IMR-90 (cell line): Measurements from ENCODE around the gene SLC44A1. TPM values are rescaled to one million over a fixed set of nuclear protein-coding genes. Genes with fewer than 3 reads are reported as not detected.

Source experiments
- ATAC-seq: fragments of 200-7000 bp; cut with Tn5 transposase; 2 replicates; pipeline ENCODE4 v1.9.1; 2020; ENCODE audit warnings: low read depth, mild to moderate bottlenecking, moderate library complexity
- BruUV-seq: library from RNA; stranded (reverse); fragments of 400-500 nt; replicated peaks from 2 replicates; lab custom pipeline; 2021; lab: Mats Ljungman, UMichigan
- CTCF ChIA-PET: fragments of 300-600 bp; formaldehyde crosslinking; extraction: SDS; loops from one replicate; lab custom pipeline; 2021; ENCODE audit warnings: antibody characterized with exemption; lab: Yijun Ruan, JAX
- POLR2A ChIA-PET: fragments of 300-600 bp; sonication (Branson Sonifier 250); formaldehyde crosslinking; loops from one replicate; lab custom pipeline; 2022; ENCODE audit warnings: antibody characterized with exemption; ENCODE audit not compliant: unreplicated experiment; lab: Charles Lee
- DNase-seq: peaks from one replicate; pipeline ENCODE4 v3.0.0; 2013
- H2AFZ ChIP-seq: replicated peaks from 2 replicates; pipeline ENCODE3; 2013; ENCODE audit warnings: low read length, mild to moderate bottlenecking; ENCODE audit not compliant: poor library complexity
- H2AK5ac ChIP-seq: 2 replicates; pipeline ENCODE4 v1.6.1; 2013; ENCODE audit warnings: low read depth, low read length, inconsistent platforms
- H2AK9ac ChIP-seq: replicated peaks from 2 replicates; pipeline ENCODE3; 2013; ENCODE audit warnings: mild to moderate bottlenecking, low read depth, low read length, moderate library complexity; ENCODE audit not compliant: poor library complexity
- H2BK120ac ChIP-seq: 2 replicates; pipeline ENCODE4 v1.6.1; 2013; ENCODE audit warnings: low read depth, low read length, inconsistent platforms
- H2BK15ac ChIP-seq: 3 replicates; pipeline ENCODE4 v1.6.1; 2013; ENCODE audit warnings: low read depth, low read length, inconsistent platforms
- H2BK20ac ChIP-seq: 2 replicates; pipeline ENCODE4 v1.6.1; 2013; ENCODE audit warnings: low read depth, mild to moderate bottlenecking, inconsistent platforms, low read length, moderate library complexity
- H2BK5ac ChIP-seq: 2 replicates; pipeline ENCODE4 v1.6.1; 2013; ENCODE audit warnings: mild to moderate bottlenecking, low read depth, low read length, inconsistent platforms; ENCODE audit not compliant: poor library complexity, severe bottlenecking
- H3K14ac ChIP-seq: replicated peaks from 2 replicates; pipeline ENCODE4 v1.6.1; 2013; ENCODE audit warnings: low read depth, low read length, inconsistent platforms
- H3K18ac ChIP-seq: 2 replicates; pipeline ENCODE4 v1.6.1; 2013; ENCODE audit warnings: low read depth, low read length, control low read depth
- H3K23ac ChIP-seq: 2 replicates; pipeline ENCODE4 v1.6.1; 2013; ENCODE audit warnings: low read depth, low read length, inconsistent platforms
- H3K27ac ChIP-seq: 2 replicates; pipeline ENCODE4 v1.5.1; 2013; ENCODE audit warnings: mild to moderate bottlenecking, control low read depth, low read length; ENCODE audit not compliant: insufficient read depth
- H3K27me3 ChIP-seq: 2 replicates; pipeline ENCODE4 v1.6.1; 2013; ENCODE audit warnings: low read length; ENCODE audit not compliant: control insufficient read depth, insufficient read depth
- H3K36me3 ChIP-seq: 2 replicates; pipeline ENCODE4 v1.6.1; 2013; ENCODE audit warnings: low read length, mixed read lengths; ENCODE audit not compliant: control insufficient read depth, insufficient read depth
- H3K4ac ChIP-seq: 2 replicates; pipeline ENCODE4 v1.6.1; 2013; ENCODE audit warnings: low read depth, low read length, inconsistent platforms
- H3K4me1 ChIP-seq: 2 replicates; pipeline ENCODE4 v1.6.1; 2013; ENCODE audit warnings: low read length, mixed read lengths; ENCODE audit not compliant: control insufficient read depth, insufficient read depth
- H3K4me2 ChIP-seq: 2 replicates; pipeline ENCODE4 v1.6.1; 2013; ENCODE audit warnings: low read depth, mild to moderate bottlenecking, control low read depth, low read length, moderate library complexity
- H3K4me3 ChIP-seq: 2 replicates; pipeline ENCODE4 v1.5.1; 2013; ENCODE audit warnings: low read depth, mild to moderate bottlenecking, control low read depth, low read length, moderate library complexity; ENCODE audit not compliant: insufficient read depth
- H3K56ac ChIP-seq: 2 replicates; pipeline ENCODE4 v1.6.1; 2013; ENCODE audit warnings: low read length, inconsistent platforms; ENCODE audit not compliant: insufficient read depth; ENCODE audit errors: extremely low read depth
- H3K79me1 ChIP-seq, 2 experiments: 2 replicates each; pipeline ENCODE4 v1.6.1; 2013; ENCODE audit warnings: low read length in 2 of 2, inconsistent platforms in 1 of 2, low read depth in 1 of 2
- H3K9ac ChIP-seq: 2 replicates; pipeline ENCODE4 v1.6.1; 2013; ENCODE audit warnings: low read depth, low read length, control low read depth
- H3K9me1 ChIP-seq: 2 replicates; pipeline ENCODE4 v1.6.1; 2013; ENCODE audit warnings: low read length, inconsistent platforms; ENCODE audit not compliant: insufficient read depth
- H3K9me3 ChIP-seq: 2 replicates; pipeline ENCODE4 v1.6.1; 2013; ENCODE audit warnings: low read length; ENCODE audit not compliant: control insufficient read depth, insufficient read depth
- H4K20me1 ChIP-seq: 2 replicates; pipeline ENCODE4 v1.6.1; 2013; ENCODE audit warnings: low read length, inconsistent platforms; ENCODE audit not compliant: insufficient read depth
- H4K5ac ChIP-seq: 2 replicates; pipeline ENCODE4 v1.6.1; 2013; ENCODE audit warnings: mild to moderate bottlenecking, low read depth, low read length, control low read depth
- H4K8ac ChIP-seq, 2 experiments: 2 replicates each; pipeline ENCODE4 v1.6.1; 2013; ENCODE audit warnings: low read depth in 2 of 2, low read length in 2 of 2, control low read depth in 1 of 2, inconsistent platforms in 1 of 2
- H4K91ac ChIP-seq: 2 replicates; pipeline ENCODE4 v1.6.1; 2013; ENCODE audit warnings: low read depth, low read length, inconsistent platforms; ENCODE audit not compliant: insufficient read depth
- CHD1 ChIP-seq: IDR thresholded peaks from 2 replicates; pipeline ENCODE4 v1.6.1; 2012; ENCODE audit warnings: low read depth, low read length, improper control_type of control experiment
- MAZ ChIP-seq: IDR thresholded peaks from 2 replicates; pipeline ENCODE4 v1.6.1; 2012; ENCODE audit warnings: low read depth, mild to moderate bottlenecking, low read length, improper control_type of control experiment, moderate library complexity, borderline replicate concordance
- MXI1 ChIP-seq: IDR thresholded peaks from 2 replicates; pipeline ENCODE4 v1.6.1; 2012; ENCODE audit warnings: low read depth, mild to moderate bottlenecking, low read length, moderate library complexity, borderline replicate concordance
- POLR2A ChIP-seq: IDR thresholded peaks from 2 replicates; pipeline ENCODE4 v1.6.1; 2012; ENCODE audit warnings: mild to moderate bottlenecking, low read depth, low read length
- RFX5 ChIP-seq: IDR thresholded peaks from 2 replicates; pipeline ENCODE4 v1.8.0; 2012; ENCODE audit warnings: low read depth, mild to moderate bottlenecking, low read length, moderate library complexity
- SMC3 ChIP-seq: fragments of 150-350 bp; IDR thresholded peaks from 2 replicates; pipeline ENCODE4 v1.6.1; 2016; ENCODE audit warnings: low read depth, mild to moderate bottlenecking, antibody characterized with exemption, low read length, moderate library complexity
- WGBS, 2 experiments: methylation state at CpG; one replicate each; pipeline versions ENCODE4 v1.1.5 to v1.1.7; 2013; ENCODE audit warnings: missing lambda C conversion rate in 2 of 2; ENCODE audit not compliant: insufficient read length in 1 of 2; ENCODE audit errors: extremely low coverage in 2 of 2; 5-methylcytosine and 5-hydroxymethylcytosine counted together
- dilution Hi-C: fragments of 300-500 bp; cut with HindIII; formaldehyde crosslinking; loops from one replicate; pipeline ENCODE4 v1.14.3; 2018; ENCODE audit warnings: low sequenced_read_pairs; ENCODE audit not compliant: unreplicated experiment
- in situ Hi-C: fragments of 300-500 bp; cut with MboI; formaldehyde crosslinking; loops from 3 replicates; pipeline ENCODE4 v1.14.3; 2019; ENCODE audit warnings: low sequenced_read_pairs, inconsistent platforms, mixed read lengths
- intact Hi-C: fragments of 100-400 bp; cut with micrococcal nuclease; formaldehyde crosslinking; loops from 2 replicates; pipeline ENCODE4 v1.10.0; 2022
- polyA plus RNA-seq, 3 experiments: library from polyadenylated mRNA; depleted of rRNA; stranded (reverse); fragments of >200 nt; gene quantifications; 2 replicates each; pipeline ENCODE4 v1.2.3, GENCODE V29; 2012; ENCODE audit warnings: low replicate concordance in 1 of 3
- total RNA-seq: library from RNA; depleted of rRNA; stranded (reverse); fragments of >200 nt; gene quantifications from 2 replicates; pipeline ENCODE4 v1.2.3, GENCODE V29; 2012
- TF ChIP-seq, protein P1 (sequence below): conservative IDR thresholded peaks from 2 replicates; pipeline ENCODE4 v1.5.1; 2012; ENCODE audit warnings: mild to moderate bottlenecking, low read depth, low read length, improper control_type of control experiment
- TF ChIP-seq, protein P2 (sequence below): fragments of 150-350 bp; IDR thresholded peaks from 2 replicates; pipeline ENCODE4 v1.6.1; 2016; ENCODE audit warnings: low read depth, mild to moderate bottlenecking, low read length, moderate library complexity, borderline replicate concordance
- TF ChIP-seq, protein P3 (sequence below): fragments of 150-350 bp; IDR thresholded peaks from 2 replicates; pipeline ENCODE4 v1.6.1; 2017; ENCODE audit warnings: mild to moderate bottlenecking, antibody characterized with exemption, low read length, low read depth

Gene SLC44A1
- total and polyA plus RNA-seq, 2 of the 4 experiments (the other 2 are of a cell fraction) = 5.2 to 21.7 TPM

DNA sequence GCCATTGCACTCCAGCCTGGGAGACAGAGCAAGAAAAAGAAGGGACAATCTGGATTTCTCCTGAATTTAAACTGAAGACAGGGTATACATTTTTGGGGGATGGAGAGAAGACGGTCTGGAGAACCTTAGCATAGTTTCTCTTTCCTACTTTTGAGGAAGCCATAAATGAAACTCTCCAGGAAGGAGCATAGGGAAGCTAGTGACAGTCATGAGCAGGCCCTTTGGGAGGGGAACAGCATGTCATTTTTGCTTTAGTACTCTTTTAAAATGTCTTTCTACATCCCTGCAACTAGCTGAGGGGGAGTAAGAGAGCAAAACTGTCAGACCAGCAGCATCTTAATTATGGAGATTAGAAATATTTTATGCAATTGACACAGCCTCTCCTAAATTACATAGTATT is 8.2 kb upstream of the SLC44A1 start:
- H2AFZ ChIP-seq = no peak overlapping the region
- no peak overlapping the region for H4K91ac ChIP-seq
- H3K9me3 ChIP-seq = no peaks in the 10 kb centered on the region
- H3K36me3 ChIP-seq = no peaks in the 10 kb centered on the region
- no peak overlapping the region for H3K4me3 ChIP-seq
- no peak overlapping the region for H3K14ac ChIP-seq
- no peak overlapping the region for H3K18ac ChIP-seq
- H4K8ac ChIP-seq = no peak overlapping the region
- dilution Hi-C loops = no loop called here
- no peak overlapping the region for H2BK20ac ChIP-seq
- TF ChIP-seq POLR2A (no peak), MXI1 (no peak), RFX5 (no peak), MAZ (no peak), SMC3 (no peak), CHD1 (no peak)
- TF ChIP-seq, protein P1, sequence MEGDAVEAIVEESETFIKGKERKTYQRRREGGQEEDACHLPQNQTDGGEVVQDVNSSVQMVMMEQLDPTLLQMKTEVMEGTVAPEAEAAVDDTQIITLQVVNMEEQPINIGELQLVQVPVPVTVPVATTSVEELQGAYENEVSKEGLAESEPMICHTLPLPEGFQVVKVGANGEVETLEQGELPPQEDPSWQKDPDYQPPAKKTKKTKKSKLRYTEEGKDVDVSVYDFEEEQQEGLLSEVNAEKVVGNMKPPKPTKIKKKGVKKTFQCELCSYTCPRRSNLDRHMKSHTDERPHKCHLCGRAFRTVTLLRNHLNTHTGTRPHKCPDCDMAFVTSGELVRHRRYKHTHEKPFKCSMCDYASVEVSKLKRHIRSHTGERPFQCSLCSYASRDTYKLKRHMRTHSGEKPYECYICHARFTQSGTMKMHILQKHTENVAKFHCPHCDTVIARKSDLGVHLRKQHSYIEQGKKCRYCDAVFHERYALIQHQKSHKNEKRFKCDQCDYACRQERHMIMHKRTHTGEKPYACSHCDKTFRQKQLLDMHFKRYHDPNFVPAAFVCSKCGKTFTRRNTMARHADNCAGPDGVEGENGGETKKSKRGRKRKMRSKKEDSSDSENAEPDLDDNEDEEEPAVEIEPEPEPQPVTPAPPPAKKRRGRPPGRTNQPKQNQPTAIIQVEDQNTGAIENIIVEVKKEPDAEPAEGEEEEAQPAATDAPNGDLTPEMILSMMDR = no peak
- TF ChIP-seq, protein P2, sequence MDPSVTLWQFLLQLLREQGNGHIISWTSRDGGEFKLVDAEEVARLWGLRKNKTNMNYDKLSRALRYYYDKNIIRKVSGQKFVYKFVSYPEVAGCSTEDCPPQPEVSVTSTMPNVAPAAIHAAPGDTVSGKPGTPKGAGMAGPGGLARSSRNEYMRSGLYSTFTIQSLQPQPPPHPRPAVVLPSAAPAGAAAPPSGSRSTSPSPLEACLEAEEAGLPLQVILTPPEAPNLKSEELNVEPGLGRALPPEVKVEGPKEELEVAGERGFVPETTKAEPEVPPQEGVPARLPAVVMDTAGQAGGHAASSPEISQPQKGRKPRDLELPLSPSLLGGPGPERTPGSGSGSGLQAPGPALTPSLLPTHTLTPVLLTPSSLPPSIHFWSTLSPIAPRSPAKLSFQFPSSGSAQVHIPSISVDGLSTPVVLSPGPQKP = no peak
- TF ChIP-seq, protein P3, sequence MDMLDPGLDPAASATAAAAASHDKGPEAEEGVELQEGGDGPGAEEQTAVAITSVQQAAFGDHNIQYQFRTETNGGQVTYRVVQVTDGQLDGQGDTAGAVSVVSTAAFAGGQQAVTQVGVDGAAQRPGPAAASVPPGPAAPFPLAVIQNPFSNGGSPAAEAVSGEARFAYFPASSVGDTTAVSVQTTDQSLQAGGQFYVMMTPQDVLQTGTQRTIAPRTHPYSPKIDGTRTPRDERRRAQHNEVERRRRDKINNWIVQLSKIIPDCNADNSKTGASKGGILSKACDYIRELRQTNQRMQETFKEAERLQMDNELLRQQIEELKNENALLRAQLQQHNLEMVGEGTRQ = no peak
- H2BK15ac ChIP-seq = no peak overlapping the region
- H3K56ac ChIP-seq = no peak overlapping the region
- no peaks in the 10 kb centered on the region for H3K27me3 ChIP-seq
- DNase-seq (no peak), ATAC-seq (no peak)
- no peak overlapping the region for H3K9ac ChIP-seq
- no peaks in the 10 kb centered on the region for H3K79me1 ChIP-seq
- H2AK5ac ChIP-seq = no peak overlapping the region
- no peak overlapping the region for H2BK120ac ChIP-seq
- in situ Hi-C loops = no loop called here
- no peak overlapping the region for H2AK9ac ChIP-seq
- no peaks in the 10 kb centered on the region for H3K9me1 ChIP-seq
- H3K4ac ChIP-seq = no peak overlapping the region
- intact Hi-C loops = no loop called here
- no CpG with 5 or more reads among the region's 1 CpG for WGBS, 2 experiments
- no peak overlapping the region for H2BK5ac ChIP-seq
- H3K23ac ChIP-seq = no peak overlapping the region
- ChIA-PET POLR2A (no interaction called here), CTCF (no interaction called here)
- H3K4me2 ChIP-seq = no peak overlapping the region
- H4K20me1 ChIP-seq = no peaks in the 10 kb centered on the region
- H4K5ac ChIP-seq = no peak overlapping the region
- no TSS peak for BruUV-seq
- no peak overlapping the region for H3K27ac ChIP-seq
- H3K4me1 ChIP-seq = no peaks in the 10 kb centered on the region
